GM18907 (cell line): ENCODE results near the gene MTSS2.

Experiments
- ATAC-seq: cut with Tn5 transposase; IDR thresholded peaks from one replicate; pipeline ENCODE4 v1.9.1; 2021; ENCODE audit warnings: mild to moderate bottlenecking, moderate library complexity; ENCODE audit not compliant: unreplicated experiment

The MTSS2 gene

GRCh38 chr16:70715055-70715858, 29.4 kb upstream of the MTSS2 start:
- no peak for ATAC-seq

- ATAC-seq: no peak
These were observed 28.8 kb upstream of the MTSS2 start for GRCh38 chr16:70714581-70715054.

GRCh38 chr16:70713824-70714223, 28.0 kb upstream of the MTSS2 start:
- ATAC-seq: no peak

- no peak for ATAC-seq
These were observed 27.5 kb upstream of the MTSS2 start for GRCh38 chr16:70713342-70713741.

GRCh38 chr16:70712942-70713341, 27.1 kb upstream of the MTSS2 start:
- no peak for ATAC-seq

- ATAC-seq: no peak
These were observed 26.5 kb upstream of the MTSS2 start for GRCh38 chr16:70712359-70712758.

GRCh38 chr16:70711211-70712031, 25.6 kb upstream of the MTSS2 start:
- ATAC-seq: no peak

GRCh38 chr16:70710422-70711210, 24.8 kb upstream of the MTSS2 start:
- ATAC-seq: no peak

GRCh38 chr16:70709942-70710341, 24.1 kb upstream of the MTSS2 start:
- no peak for ATAC-seq

- no peak for ATAC-seq
These were observed 23.6 kb upstream of the MTSS2 start for GRCh38 chr16:70709457-70709856.

- no peak for ATAC-seq
These were observed 22.8 kb upstream of the MTSS2 start for GRCh38 chr16:70708366-70709246.

- no peak for ATAC-seq
These were observed 21.2 kb upstream of the MTSS2 start for GRCh38 chr16:70706948-70707465.

GRCh38 chr16:70705056-70705455, 19.2 kb upstream of the MTSS2 start:
- no peak for ATAC-seq

GRCh38 chr16:70704586-70704985, 18.7 kb upstream of the MTSS2 start:
- no peak for ATAC-seq

- no peak for ATAC-seq
These were observed 18.1 kb upstream of the MTSS2 start for GRCh38 chr16:70703835-70704381.

- no peak for ATAC-seq
These were observed 17.4 kb upstream of the MTSS2 start for GRCh38 chr16:70703041-70703834.

GRCh38 chr16:70702624-70703023, 16.8 kb upstream of the MTSS2 start:
- no peak for ATAC-seq

- no peak for ATAC-seq
These were observed 16.1 kb upstream of the MTSS2 start for GRCh38 chr16:70701998-70702397.

- no peak for ATAC-seq
These were observed 15.7 kb upstream of the MTSS2 start for GRCh38 chr16:70701596-70701995.
